Measurements from ENCODE around the gene ENPP1.
A peak's percentile ranks its signal among the peaks of the same experiment; 100 is the strongest.

GRCh38 chr6:131782764-131783163, 25.1 kb upstream of the ENPP1 start:
- peak; percentile 16; the same call in 1 of the 2 replicates for TF ChIP-seq CTCF (IDR thresholded peaks at IDR 0.05; ENCODE audit: low read length)
- TF ChIP-seq EZH2 (IDR thresholded peaks at IDR 0.05; ENCODE audit: borderline replicate concordance, low read length), result no peak

Measured in OCI-LY1 (cell line).